ENCODE data around the gene TUBGCP3.

DNA sequence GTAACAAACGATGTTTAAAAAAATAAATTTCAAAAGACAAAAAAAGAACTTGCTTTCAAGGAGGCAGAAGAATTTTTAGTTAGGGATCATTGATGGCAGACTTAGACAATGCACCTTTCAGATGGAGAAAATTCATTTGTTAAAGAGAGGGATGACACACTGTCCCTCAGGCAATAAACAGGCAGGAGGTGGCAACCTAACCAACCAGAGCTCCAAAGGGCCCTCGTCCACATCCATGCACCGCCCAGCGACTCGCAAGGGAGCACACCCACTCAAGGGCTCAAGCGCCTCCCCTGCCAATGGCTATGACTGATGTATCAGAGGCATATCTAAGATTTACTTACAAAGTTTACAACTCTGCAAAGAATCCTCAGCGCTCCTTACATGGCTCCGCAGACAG lies 81.9 kb downstream of the TUBGCP3 start:
- TF ChIP-seq, protein P1, sequence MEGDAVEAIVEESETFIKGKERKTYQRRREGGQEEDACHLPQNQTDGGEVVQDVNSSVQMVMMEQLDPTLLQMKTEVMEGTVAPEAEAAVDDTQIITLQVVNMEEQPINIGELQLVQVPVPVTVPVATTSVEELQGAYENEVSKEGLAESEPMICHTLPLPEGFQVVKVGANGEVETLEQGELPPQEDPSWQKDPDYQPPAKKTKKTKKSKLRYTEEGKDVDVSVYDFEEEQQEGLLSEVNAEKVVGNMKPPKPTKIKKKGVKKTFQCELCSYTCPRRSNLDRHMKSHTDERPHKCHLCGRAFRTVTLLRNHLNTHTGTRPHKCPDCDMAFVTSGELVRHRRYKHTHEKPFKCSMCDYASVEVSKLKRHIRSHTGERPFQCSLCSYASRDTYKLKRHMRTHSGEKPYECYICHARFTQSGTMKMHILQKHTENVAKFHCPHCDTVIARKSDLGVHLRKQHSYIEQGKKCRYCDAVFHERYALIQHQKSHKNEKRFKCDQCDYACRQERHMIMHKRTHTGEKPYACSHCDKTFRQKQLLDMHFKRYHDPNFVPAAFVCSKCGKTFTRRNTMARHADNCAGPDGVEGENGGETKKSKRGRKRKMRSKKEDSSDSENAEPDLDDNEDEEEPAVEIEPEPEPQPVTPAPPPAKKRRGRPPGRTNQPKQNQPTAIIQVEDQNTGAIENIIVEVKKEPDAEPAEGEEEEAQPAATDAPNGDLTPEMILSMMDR (IDR thresholded peaks at IDR 0.05) = no peak
- TF ChIP-seq POLR2A (IDR thresholded peaks at IDR 0.05) (no peak), EP300 (IDR thresholded peaks at IDR 0.05) (no peak)
